ENCODE measurements around the gene ALOXE3.

DNA sequence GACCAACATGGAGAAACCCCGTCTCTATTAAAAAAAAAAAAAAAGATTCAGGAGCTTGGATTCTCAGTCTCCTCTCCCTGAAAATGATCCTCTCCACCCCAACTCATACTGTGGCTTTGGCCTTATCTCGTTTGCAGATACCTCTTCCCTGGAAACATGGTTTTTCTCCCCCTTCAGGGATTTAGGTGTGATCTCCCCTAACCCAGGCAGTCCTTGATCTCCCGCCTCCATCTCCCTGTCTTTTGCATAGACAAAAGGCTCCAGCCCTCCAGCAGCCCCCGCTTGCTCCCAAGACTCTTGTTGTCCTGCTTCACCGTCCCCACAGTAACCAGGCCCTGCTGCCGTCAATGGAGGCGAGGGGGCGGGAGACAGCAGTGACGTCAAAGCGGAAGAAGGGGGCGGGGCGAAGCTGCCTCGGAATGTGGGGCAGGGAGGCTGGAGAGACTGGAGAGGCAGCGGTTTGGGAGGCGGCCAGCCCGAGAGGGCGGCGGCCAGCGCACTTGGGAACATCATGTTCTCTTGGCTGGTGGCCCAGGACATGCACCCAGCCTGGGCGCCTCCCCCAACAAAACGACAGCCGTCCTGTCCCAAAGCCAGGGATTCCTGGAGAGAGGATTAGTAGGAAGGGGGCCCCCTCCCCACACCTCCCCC, 35.8 kb upstream of the ALOXE3 start:
- TF ChIP-seq, protein P1, sequence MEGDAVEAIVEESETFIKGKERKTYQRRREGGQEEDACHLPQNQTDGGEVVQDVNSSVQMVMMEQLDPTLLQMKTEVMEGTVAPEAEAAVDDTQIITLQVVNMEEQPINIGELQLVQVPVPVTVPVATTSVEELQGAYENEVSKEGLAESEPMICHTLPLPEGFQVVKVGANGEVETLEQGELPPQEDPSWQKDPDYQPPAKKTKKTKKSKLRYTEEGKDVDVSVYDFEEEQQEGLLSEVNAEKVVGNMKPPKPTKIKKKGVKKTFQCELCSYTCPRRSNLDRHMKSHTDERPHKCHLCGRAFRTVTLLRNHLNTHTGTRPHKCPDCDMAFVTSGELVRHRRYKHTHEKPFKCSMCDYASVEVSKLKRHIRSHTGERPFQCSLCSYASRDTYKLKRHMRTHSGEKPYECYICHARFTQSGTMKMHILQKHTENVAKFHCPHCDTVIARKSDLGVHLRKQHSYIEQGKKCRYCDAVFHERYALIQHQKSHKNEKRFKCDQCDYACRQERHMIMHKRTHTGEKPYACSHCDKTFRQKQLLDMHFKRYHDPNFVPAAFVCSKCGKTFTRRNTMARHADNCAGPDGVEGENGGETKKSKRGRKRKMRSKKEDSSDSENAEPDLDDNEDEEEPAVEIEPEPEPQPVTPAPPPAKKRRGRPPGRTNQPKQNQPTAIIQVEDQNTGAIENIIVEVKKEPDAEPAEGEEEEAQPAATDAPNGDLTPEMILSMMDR (IDR thresholded peaks at IDR 0.05; ENCODE audit: low read length): no peak
- no peak for TF ChIP-seq EZH2 (optimal IDR thresholded peaks at IDR 0.05; ENCODE audit: low read depth, low read length)
